Umbilical cord (tissue), 2 donors: ENCODE results near the gene NAALADL2. TPM values are rescaled to one million over a fixed set of nuclear protein-coding genes. Genes with fewer than 3 reads are reported as not detected.
A peak's percentile ranks its signal among the peaks of the same experiment; 100 is the strongest.

Source experiments
- DNase-seq: peaks from one replicate; pipeline ENCODE4 v3.0.0-alpha.2; 2015; ENCODE audit warnings: low spot score
- total RNA-seq: library from RNA; depleted of rRNA; stranded (reverse); fragments of >200 nt; gene quantifications from one replicate; pipeline ENCODE4 v1.2.3, GENCODE V29; 2014; ENCODE audit warnings: low replicate concordance; ENCODE audit not compliant: insufficient read depth

Gene NAALADL2
- total RNA-seq = 62.6 TPM

DNA sequence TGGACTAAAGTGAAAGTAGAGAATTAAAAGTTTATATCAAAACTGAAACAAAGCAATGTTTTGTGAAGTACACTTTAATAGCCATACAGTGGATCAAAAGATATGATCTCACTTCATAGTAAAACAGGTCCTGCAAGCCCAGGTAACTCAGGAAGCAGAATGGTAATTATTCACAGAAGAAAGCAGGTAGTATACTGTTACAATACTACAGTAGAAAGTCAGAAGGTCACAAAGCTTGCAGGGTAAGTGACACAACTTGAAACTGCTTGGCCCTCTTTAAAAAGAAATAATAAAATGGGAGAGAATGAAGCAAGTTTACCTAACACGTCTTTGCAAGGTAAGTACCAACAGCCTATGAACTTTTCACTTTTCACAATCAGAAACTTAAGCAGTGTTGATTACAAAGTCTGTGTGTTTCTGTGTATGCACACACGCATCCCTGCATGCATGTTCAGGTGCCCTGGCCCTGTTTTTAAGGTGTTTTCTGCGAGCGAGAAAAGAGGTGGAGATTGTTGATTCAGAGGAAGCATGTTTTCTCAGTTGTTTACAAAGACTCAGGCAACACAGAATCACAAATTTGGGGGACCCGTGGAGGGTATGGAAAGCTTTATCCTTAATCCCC, at the start of gene NAALADL2:
TSS of gene NAALADL2 (plus strand) at position 221 of the 622 bp plus-strand sequence.
- peak; percentile 43 for DNase-seq

DNA sequence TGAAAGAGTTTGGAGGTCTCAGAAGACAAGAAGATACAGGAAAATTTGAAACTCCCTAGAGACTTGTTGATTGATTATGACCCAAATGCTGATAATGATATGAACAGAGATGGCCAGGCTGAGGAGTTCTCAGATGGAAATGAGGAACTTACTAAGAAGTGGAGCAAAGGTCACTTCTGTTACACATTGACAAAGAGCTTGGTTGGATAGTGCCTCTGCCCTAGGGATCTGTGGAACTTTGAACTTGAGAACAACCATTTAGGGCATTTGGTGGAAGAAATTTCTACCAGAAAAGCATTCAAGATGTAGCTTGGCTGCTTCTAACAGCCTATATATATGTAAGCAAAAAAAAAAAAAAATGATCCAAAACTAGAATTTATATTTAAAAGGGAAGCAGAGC, 48.9 kb upstream of the NAALADL2 start:
- DNase-seq = no peak

DNA sequence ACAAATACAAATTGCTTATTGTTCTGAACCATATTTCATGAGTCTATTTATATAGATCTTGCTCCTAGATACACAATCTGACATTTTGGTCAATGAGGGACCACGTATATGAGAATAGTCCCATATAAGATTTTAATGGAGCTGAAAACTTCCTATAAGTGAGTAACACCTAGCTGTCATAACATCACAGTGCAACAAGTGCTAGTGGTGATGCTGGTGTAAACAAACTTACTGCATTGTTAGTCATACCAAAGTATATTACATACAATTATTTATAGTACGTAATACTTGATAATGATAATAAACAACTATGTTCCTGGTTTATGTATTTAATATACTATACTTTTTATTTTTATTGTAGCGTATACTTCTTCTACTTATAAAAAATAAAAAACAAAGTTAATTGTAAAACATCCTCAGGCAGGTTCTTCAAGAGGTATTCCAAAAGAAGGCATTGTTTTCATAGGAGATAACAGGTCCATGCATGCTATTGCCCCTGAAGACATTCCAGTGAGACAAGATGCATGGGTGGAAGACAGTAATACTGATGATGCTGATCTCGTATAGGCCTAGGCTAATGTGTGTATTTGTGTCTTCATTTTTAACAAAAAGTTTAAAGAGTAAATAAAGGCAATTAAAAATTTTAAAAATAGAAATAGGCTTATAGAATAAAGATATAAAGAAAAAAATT, 46.8 kb upstream of the NAALADL2 start:
- peak; percentile 15 for DNase-seq

DNA sequence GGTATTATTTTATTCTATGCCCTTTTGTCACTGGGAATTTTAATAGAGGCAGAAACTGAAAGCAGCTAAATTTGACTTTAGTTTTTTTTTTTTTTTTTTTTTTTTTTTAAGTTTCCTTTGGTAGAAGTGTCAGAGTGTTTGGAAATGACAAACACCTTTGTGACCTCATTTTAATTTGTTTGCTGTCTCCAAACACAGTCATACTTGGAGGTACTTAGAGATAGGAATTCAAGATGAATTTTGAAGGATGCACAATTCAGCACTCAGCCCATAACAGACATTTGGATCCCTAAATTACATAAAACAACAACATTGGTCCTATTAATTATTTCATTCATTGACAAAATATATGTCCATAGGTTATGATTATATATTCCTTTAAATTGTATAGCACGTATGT, 43.4 kb upstream of the NAALADL2 start:
- no peak for DNase-seq

DNA sequence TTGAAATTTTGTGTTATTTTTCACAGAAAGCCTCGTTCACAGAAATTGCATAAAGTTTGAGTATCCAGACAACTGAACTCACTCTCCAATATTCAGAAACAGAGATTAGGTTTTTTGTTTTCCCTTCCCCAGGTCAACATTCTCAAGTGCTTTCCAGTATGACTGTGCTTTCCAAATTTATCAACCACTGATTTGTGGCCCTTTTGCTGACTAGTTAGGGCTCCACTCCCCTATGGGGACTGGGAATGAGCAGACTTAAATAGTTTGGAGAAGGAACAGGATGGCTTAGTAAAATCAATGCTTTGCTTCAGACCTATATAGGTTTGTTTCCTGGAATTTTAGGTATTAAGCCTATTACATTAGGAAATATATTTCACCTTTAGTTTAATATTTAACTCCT, 38.2 kb upstream of the NAALADL2 start:
- no peak for DNase-seq

DNA sequence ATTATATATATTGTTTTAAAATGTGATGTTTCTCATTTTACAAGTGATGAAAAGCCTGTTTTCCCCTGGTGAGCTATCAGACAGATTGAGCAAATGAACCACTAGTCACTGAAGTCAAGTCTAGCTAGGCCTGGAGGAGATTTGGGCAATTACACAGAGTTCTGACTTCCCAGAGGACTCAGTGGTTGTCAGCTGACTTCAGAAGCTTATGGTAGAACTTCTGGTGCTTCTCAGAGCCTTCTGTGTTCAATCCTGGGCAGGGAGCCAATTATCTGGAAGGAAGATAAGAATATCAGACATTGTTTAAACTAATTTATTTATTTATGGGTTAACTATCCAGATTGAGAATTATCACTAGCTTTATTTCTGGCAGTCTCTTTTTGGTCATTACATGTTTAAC, 37.7 kb upstream of the NAALADL2 start:
- DNase-seq = no peak

DNA sequence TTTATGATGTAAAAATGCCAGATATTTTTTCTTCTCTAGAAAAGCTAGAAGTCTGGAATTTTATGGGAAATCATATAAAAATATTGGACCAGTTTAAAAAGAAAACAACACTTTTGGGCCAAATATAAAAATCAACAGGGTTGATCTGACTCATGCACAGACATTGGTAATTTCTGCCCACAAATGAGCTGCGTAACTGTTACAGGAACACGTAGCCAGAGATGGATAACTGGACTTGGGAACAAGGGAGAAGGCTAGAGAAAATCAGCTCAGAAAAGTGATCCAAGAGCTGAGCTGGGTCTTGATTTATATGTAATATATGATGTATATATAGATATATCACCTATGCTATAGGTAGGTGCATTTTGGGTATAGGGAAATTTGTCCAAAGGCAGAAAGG, 36.8 kb upstream of the NAALADL2 start:
- no peak for DNase-seq

DNA sequence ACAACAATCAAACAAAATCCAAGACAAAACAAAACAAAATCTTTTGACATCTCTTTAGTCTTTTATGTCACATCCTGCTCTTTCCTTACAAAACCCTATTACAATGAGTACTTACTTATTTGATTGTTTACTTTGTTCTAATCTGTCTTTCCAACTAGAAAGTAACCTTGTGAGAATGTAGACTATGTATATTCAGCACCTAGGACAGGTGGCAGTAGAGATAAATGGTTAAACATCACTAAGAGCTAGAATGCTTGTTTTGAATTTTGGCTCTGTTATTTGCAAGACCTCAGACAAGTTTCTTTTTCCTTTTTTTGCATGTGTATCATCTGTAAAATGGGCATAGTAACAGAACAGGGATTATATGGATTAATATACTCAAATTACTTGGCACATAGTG, 33.1 kb upstream of the NAALADL2 start:
- no peak for DNase-seq

DNA sequence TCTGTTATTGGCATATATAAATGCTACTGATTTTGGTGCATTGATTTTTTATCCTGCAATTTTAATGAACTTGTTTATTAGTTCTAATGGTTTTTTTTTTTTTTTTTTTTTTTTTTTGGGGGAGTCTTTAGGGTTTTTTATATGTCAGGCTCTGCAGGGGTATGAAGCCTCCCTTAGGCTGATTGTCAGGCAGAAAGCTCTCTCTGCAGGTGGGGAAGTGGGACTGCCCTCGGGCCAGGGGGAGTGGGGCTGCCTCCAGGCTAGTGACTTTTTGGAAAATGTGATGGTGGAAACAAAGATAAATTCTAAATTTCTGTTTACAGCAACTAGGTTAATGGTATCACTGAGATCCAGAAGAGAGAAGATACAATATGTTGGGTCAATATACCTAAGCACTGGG, 14.4 kb upstream of the NAALADL2 start:
- no peak for DNase-seq

DNA sequence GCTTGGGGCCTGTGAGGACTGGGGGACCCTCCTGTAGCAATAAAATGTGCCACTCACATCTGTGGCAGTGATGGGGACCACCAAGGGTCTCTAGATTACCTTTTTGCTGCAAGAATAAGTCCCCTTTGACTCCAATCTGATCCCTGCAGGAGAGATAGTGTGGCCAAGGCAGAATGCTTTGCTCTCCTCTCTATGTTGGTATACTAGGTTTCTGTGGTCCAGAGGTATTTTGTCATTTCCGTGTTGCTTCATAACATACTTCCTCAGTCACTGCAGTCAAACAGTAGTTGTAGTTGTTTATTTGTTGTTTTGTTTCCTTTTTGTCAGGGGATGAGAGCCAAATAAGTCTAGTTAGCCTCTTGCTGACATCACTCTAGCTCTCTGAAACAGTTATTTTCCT, 13.1 kb upstream of the NAALADL2 start:
- no peak for DNase-seq

DNA sequence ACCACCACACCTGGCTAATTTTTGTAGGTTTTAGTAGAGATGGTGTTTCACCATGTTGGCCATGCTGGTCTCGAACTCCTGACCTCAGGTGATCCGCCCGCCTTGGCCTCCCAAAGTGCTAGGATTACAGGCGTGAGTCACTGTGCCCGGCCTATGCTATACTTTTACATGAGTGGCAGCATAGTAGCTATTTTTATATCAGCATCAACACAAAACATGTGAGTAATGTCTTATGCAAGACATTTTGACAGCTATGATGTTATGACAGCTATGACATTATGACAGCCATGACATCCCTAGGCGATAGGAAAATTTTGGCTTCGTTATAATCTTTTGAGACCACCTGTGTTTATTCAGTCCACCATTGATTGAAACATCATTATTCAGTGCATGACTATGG, 4.1 kb upstream of the NAALADL2 start:
- no peak for DNase-seq

DNA sequence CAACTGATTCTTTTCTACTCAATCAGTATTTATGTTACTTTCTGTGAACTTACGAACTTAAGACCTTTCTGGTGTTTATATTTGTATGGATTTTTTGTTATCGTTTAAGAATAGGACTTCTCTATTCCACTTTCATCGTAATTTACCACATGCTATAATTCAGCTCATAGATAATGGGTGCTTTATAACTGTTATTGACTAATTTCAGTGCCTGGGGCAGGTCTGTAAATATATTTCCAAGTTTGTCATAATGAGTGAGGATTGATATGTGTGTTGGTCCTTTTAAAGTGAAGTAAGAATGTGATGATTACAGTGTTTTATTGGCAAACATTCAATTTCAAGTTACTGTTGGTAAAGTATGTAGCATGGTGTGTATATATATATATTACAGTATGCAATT, 1.8 kb upstream of the NAALADL2 start:
- DNase-seq = no peak

DNA sequence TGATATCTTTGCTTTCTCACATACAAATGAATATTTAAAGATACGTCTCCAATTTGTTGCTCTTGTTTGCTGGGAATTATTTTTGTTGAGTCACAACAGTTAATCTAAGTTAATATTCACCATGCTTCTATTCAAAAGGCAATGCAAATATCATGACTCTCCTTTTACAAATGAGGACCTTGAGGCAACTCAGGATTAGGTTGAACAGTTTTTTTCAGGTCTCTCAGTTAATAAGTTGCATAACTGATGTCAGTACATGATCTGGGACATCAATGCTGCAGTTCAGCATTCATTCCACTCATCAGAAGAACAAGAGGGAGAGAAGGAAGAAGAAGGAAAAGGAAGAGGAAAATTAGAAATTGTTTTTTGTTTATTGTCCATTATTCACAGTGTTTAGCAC, 781 bp upstream of the NAALADL2 start:
- no peak for DNase-seq

DNA sequence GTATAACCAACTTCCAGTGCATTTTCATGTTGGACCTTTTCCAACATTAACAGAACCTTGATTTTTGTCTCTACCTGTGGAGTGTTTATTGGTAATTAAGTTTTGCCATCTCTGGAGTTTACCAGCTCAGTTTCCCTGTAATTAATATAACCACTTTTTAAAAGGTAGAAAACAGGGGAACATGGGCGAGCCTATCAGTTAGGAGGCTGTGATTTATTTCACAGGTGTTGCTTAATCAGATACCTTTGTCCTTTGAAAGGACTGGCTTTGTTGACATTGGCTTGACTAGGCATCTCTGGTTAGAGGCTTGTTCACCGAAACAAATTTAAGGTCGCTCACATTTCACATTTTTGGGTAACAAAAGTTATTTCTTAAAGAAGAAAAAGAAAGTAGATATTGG, 622 bp downstream of the NAALADL2 start:
- no peak for DNase-seq

DNA sequence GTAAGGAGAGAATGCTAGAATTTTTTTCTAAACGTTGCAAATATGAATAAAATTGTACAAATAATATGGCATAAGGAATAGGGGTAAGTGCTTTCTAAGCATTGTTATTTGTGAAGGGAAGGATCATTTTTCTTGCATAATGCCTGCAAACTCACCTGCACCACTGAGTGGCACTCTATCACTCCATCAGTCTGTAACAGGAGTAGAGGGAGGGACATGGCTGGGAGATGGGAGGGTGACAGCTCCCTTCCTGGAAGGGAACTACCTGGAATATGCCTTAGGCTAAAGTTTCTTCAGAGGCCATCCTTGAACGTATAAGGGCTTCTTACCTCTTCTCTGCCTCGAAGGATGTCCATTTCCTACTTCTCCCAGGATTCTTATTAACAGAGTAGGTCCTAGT, 3.0 kb downstream of the NAALADL2 start:
- DNase-seq = peak; percentile 19

DNA sequence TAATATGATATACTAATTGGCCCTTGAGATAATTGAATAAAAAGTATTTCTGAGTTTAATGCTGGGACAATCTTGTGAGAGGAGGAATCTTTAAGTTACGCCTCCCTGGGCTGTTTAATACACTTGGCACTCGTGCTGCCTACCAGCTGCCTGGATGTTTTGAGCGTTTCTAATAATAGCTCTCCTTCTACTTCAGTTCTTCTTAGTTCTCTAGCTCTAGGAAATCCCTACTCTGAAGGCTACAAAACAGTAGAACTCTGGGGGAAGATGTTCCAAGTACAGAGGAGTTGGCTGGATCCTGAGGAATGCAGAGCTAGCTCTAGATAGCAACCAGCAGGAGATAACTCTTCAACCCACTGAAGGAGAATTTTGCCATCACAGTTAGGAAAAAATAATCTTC, 3.5 kb downstream of the NAALADL2 start:
- DNase-seq = no peak

DNA sequence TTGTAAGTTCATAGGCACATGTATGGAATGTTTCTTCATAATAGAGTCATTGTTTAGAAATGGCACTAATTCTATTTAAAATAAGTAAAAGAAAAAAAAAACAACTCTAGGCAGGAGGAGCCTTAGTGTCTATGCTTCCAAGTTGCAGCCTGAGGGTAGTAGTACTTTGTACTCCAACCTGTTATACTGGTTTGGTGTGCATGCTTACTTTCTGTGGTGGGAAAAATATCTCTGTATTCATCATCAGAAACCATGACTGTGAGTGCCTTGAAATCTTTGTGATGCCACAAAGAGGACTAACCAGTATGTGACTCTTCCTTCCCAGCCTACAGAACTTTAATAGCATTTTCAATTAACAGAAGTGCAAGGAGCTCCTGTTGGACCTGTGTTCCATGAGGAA, 4.4 kb downstream of the NAALADL2 start:
- peak; percentile 66 for DNase-seq

DNA sequence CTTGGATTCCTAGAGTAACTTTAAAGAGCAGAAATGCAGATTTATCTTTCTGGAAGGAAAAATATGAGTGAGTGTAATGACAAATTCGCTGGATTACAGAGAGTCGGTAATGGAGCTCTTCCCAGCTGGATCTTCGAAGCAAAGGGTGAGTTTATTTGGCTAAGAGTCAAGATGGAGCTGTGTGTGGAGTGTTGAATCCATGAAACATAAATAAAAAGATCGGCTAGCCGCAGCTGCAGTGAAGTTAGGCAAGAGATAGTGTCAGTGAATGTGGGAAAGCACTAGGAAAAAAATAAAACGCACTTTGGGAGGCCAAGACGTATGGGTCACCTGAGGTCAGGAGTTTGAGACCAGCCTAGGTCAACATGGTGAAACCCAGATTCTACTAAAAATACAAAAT, 10.3 kb downstream of the NAALADL2 start:
- DNase-seq = peak; percentile 4

DNA sequence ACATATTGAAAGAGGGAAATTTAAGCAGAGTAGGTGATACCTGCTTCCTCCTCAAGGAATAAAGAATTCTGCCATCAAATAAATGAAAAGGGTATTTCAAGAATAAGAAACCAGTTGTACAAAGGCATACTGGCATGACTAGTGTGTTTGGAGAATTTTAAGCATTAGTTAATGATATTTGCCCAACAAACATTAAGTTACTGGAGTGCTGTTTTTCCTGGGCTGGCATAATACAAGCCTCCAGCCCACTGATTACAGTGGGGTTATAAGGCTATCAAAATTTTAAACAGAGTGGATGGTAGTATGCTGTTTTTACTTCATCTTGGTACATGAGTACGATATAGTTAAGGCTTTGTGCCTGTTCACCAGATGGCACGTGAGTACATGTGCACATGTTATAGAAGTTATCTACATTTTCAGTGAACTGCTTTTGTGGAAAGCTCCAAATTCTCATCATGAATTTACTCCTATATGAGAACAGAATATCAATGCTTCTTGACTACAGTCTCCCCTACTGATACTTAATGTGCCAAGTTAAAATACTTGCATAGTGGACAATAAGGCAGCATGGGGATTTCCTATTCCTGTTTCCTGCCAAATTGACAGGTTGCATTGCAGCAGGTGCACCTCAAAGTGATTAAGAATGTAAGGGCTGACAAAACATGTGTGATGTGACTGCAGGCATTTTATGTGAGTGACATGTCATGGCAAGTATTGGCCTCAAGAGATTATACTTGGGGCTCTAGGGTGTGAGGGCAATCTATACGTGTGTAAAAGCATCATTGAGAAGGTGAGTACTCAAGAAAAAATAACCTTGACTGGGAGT, 14.9 kb downstream of the NAALADL2 start:
- no peak for DNase-seq

DNA sequence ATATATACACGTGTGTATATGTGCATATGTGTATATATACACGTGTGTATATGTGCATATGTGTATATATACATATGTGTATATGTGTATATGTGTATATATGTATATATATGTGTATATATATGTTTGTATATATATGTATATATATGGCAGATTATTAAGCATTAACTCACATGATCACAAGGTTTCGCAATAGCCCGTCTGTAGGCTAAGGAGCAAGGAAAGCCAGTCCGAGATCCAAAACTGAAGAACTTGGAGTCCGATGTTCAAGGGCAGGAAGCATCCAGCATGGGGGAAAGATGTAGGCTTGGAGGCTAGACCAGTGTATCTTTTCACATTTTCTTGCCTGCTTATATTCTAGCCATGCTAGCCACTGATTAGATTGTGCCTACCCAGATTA, 23.7 kb downstream of the NAALADL2 start:
- no peak for DNase-seq

DNA sequence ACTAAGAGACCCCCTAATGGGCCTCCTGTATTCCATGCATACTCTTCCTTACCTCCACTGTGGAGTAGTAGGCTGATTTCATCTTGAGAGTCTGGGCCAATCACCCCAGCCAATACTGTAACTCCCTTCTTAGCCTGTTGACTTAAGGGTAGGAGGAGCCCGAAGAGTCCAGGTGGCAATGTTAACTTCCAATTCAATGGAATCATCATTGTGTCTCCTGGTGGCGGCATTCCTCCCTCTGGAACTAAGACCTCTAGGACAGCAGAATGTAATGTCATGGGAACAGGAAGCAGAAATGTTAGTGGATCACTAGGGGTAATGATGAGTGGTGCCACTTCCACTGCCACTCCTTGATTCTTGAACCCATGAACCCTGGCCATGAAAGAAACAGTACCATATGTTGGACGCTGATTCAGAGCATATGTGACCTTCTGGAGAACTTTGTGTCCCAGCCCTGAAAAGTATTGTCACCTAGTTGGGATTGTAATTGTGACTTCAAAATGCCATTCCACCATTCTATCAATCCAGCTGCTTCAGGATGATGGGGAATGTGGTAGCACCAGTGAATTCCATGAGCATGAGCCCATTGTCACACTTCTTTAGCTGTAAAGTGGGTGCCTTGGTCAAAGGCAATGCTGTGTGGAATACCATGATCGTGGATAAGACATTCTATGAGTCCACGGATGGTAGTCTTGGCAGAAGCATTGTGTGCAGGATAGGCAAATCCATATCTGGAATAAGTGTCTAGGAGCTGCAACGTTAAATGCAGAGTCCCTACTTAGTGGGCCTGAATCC, 24.9 kb downstream of the NAALADL2 start:
- no peak for DNase-seq
